OCI-LY7 (cell line): ENCODE data around the gene FBXO44. TPM values are rescaled to one million over a fixed set of nuclear protein-coding genes. Genes with fewer than 3 reads are reported as not detected.

Experiments used
- BruUV-seq: library from RNA; stranded (reverse); fragments of 400-500 nt; replicated peaks from 2 replicates; lab custom pipeline; 2021; lab: Mats Ljungman, UMichigan
- CTCF ChIA-PET: fragments of 300-600 bp; sonication (Branson Sonifier 250); formaldehyde crosslinking; loops from one replicate; lab custom pipeline; 2022; ENCODE audit warnings: antibody characterized with exemption; ENCODE audit not compliant: unreplicated experiment; lab: Charles Lee
- POLR2A ChIA-PET: fragments of 300-600 bp; sonication (Branson Sonifier 250); formaldehyde crosslinking; loops from one replicate; lab custom pipeline; 2022; ENCODE audit warnings: antibody characterized with exemption; lab: Charles Lee
- DNase-seq: peaks from one replicate; pipeline ENCODE4 v3.0.0-alpha.2; 2015; ENCODE audit warnings: low spot score
- H2AFZ ChIP-seq: fragments of 200-600 bp; sonication (generic), shearing (Covaris generic); 2 replicates; pipeline ENCODE4 v1.6.1; 2014; ENCODE audit warnings: mild to moderate bottlenecking, antibody characterized with exemption, low read length, moderate library complexity
- H3K27ac ChIP-seq: fragments of 200-600 bp; sonication (generic); 2 replicates; pipeline ENCODE4 v1.5.1; 2014; ENCODE audit warnings: mixed run types, low read depth, mild to moderate bottlenecking, moderate library complexity, low read length, inconsistent platforms; ENCODE audit not compliant: poor library complexity, severe bottlenecking
- H3K36me3 ChIP-seq: fragments of 200-600 bp; sonication (generic); 2 replicates; pipeline ENCODE4 v1.6.1; 2014; ENCODE audit warnings: mild to moderate bottlenecking, antibody characterized with exemption, low read length, moderate library complexity, mixed read lengths; ENCODE audit not compliant: insufficient read depth
- H3K4me1 ChIP-seq: fragments of 200-600 bp; sonication (generic); 2 replicates; pipeline ENCODE4 v1.5.1; 2014; ENCODE audit warnings: mild to moderate bottlenecking, low read length; ENCODE audit not compliant: insufficient read depth, poor library complexity, severe bottlenecking
- H3K4me2 ChIP-seq: fragments of 200-600 bp; sonication (generic); 2 replicates; pipeline ENCODE4 v1.6.1; 2014; ENCODE audit warnings: mild to moderate bottlenecking, low read length
- H3K4me3 ChIP-seq: fragments of 200-600 bp; sonication (generic); 2 replicates; pipeline ENCODE4 v1.5.1; 2014; ENCODE audit warnings: mild to moderate bottlenecking, low read depth, low read length; ENCODE audit not compliant: poor library complexity, severe bottlenecking
- H3K79me2 ChIP-seq: fragments of 200-600 bp; sonication (generic); 2 replicates; pipeline ENCODE4 v1.6.1; 2016; ENCODE audit warnings: low read depth, mild to moderate bottlenecking, low read length, moderate library complexity, mixed read lengths; ENCODE audit not compliant: insufficient read depth
- H3K9me2 ChIP-seq: fragments of 200-600 bp; sonication (generic); 2 replicates; pipeline ENCODE4 v1.6.1; 2016; ENCODE audit warnings: mild to moderate bottlenecking, low read length, mixed read lengths; ENCODE audit not compliant: insufficient read depth
- H3K9me3 ChIP-seq: fragments of 200-600 bp; sonication (generic); 2 replicates; pipeline ENCODE4 v1.6.1; 2014; ENCODE audit warnings: mild to moderate bottlenecking, mixed run types, low read length, mixed read lengths
- H4K20me1 ChIP-seq: fragments of 200-600 bp; sonication (generic); 2 replicates; pipeline ENCODE4 v1.6.1; 2014; ENCODE audit warnings: mild to moderate bottlenecking, antibody characterized with exemption, low read length, moderate library complexity, mixed read lengths; ENCODE audit not compliant: insufficient read depth
- EZH2phosphoT487 ChIP-seq: fragments of 200-600 bp; sonication (generic); IDR thresholded peaks from 2 replicates; pipeline ENCODE4 v1.6.1; 2018; ENCODE audit warnings: low read depth, borderline replicate concordance, mild to moderate bottlenecking, mixed run types, antibody characterized with exemption, low read length, moderate library complexity, mixed read lengths
- intact Hi-C: fragments of 100-400 bp; cut with micrococcal nuclease; formaldehyde crosslinking; loops from one replicate; pipeline ENCODE4 v1.10.0; 2022; ENCODE audit not compliant: unreplicated experiment
- total RNA-seq, 2 experiments: library from RNA; depleted of rRNA in 1 of 2; stranded (reverse); fragments of >200 nt in 1 of 2; shearing (Covaris generic) in 1 of 2; gene quantifications; 2 replicates each; pipeline ENCODE4 v1.2.3, GENCODE V29; 2014 to 2022
- TF ChIP-seq, protein P1 (sequence below): fragments of 200-600 bp; sonication (generic); conservative IDR thresholded peaks from 2 replicates; pipeline ENCODE4 v1.5.1; 2014; ENCODE audit warnings: mild to moderate bottlenecking, antibody characterized with exemption, low read length, moderate library complexity, mixed read lengths

The FBXO44 gene
- total RNA-seq, 2 experiments from 2014 or later: 16.2 to 20.8 TPM

- no peaks in the 10 kb centered on the region for H3K9me2 ChIP-seq
- TF ChIP-seq EZH2phosphoT487: no peak
- TF ChIP-seq, protein P1, sequence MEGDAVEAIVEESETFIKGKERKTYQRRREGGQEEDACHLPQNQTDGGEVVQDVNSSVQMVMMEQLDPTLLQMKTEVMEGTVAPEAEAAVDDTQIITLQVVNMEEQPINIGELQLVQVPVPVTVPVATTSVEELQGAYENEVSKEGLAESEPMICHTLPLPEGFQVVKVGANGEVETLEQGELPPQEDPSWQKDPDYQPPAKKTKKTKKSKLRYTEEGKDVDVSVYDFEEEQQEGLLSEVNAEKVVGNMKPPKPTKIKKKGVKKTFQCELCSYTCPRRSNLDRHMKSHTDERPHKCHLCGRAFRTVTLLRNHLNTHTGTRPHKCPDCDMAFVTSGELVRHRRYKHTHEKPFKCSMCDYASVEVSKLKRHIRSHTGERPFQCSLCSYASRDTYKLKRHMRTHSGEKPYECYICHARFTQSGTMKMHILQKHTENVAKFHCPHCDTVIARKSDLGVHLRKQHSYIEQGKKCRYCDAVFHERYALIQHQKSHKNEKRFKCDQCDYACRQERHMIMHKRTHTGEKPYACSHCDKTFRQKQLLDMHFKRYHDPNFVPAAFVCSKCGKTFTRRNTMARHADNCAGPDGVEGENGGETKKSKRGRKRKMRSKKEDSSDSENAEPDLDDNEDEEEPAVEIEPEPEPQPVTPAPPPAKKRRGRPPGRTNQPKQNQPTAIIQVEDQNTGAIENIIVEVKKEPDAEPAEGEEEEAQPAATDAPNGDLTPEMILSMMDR: no peak
- no peaks in the 10 kb centered on the region for H3K9me3 ChIP-seq
- no peak for DNase-seq
- H3K4me2 ChIP-seq: no peak overlapping the region
- no peak overlapping the region for H3K4me3 ChIP-seq
- CTCF ChIA-PET: no interaction called here
- no peaks in the 10 kb centered on the region for H4K20me1 ChIP-seq
- no peaks in the 10 kb centered on the region for H3K79me2 ChIP-seq
- H3K4me1 ChIP-seq: no peaks in the 10 kb centered on the region
- no TSS peak for BruUV-seq
- no peak overlapping the region for H3K27ac ChIP-seq
- no peaks in the 10 kb centered on the region for H3K36me3 ChIP-seq
- no peak overlapping the region for H2AFZ ChIP-seq
- POLR2A ChIA-PET: no interaction called here
- intact Hi-C loops: no loop called here
Observed at GRCh38 chr1:11708554-11709350, 54.1 kb downstream of the FBXO44 start.

- Histone ChIP-seq H3K9me3 (no peaks in the 10 kb centered on the region), H2AFZ (no peak overlapping the region), H3K4me1 (no peaks in the 10 kb centered on the region), H4K20me1 (no peaks in the 10 kb centered on the region), H3K79me2 (no peaks in the 10 kb centered on the region), H3K27ac (no peak overlapping the region), H3K36me3 (no peaks in the 10 kb centered on the region), H3K9me2 (no peaks in the 10 kb centered on the region), H3K4me3 (no peak overlapping the region), H3K4me2 (no peak overlapping the region)
- DNase-seq: no peak
- CTCF ChIA-PET: interaction anchor here (1.0 kb wide), 1 partner anchor 30 kb away, joined by 3 read pairs; no protein-coding TSS in a partner anchor
- POLR2A ChIA-PET: no interaction called here
- BruUV-seq: no TSS peak
- TF ChIP-seq EZH2phosphoT487: no peak
- TF ChIP-seq, protein P1: no peak
- intact Hi-C loops: no loop called here
Observed at GRCh38 chr1:11711490-11711889, 56.8 kb downstream of the FBXO44 start.

DNA sequence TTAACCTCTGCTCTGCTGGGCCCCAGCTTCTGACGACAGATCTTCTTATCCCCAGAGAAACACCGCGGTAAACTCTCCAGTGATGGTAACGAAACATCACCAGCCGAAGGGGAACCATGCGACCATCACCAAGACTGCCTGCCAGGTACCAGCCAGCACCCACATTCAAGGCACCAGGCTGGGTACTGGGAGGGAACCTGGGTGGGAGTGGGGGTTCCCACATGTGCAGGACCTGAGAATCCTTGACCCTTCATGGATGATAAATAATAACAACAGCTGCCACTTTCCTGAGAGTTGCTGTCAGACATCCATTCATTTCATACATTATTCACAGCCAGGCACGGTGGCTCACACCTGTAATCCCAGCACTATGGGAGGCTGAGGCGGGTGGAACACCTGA, 57.6 kb downstream of the FBXO44 start:
- ChIA-PET CTCF (no interaction called here), POLR2A (interaction anchor here (0.7 kb wide), 1 partner anchor 430 kb away, joined by 4 read pairs; no protein-coding TSS in a partner anchor)
- no peak for TF ChIP-seq EZH2phosphoT487
- TF ChIP-seq, protein P1: no peak
- Histone ChIP-seq H4K20me1 (no peaks in the 10 kb centered on the region), H2AFZ (no peak overlapping the region), H3K4me2 (no peak overlapping the region), H3K9me3 (no peaks in the 10 kb centered on the region), H3K36me3 (no peaks in the 10 kb centered on the region), H3K79me2 (no peaks in the 10 kb centered on the region), H3K27ac (no peak overlapping the region), H3K4me1 (no peaks in the 10 kb centered on the region), H3K4me3 (no peak overlapping the region), H3K9me2 (no peaks in the 10 kb centered on the region)
- intact Hi-C loops: no loop called here
- BruUV-seq: no TSS peak
- DNase-seq: no peak
